Measurements from ENCODE around the gene FAH.
"Not testable (repeated sequence)": the region's sequence is repeated elsewhere in the genome, so short reads cannot be mapped to it uniquely, and the experiment has no call there.

The FAH gene

GRCh38 chr15:80152180-80152895, 461 bp upstream of the FAH start:
- DNase-seq = peak; percentile 86

GRCh38 chr15:80153900-80154299, 1.1 kb downstream of the FAH start:
- DNase-seq = no peak

- DNase-seq = no peak
These were observed 1.5 kb downstream of the FAH start for GRCh38 chr15:80154336-80154735.

GRCh38 chr15:80155001-80155377, 2.2 kb downstream of the FAH start:
- no peak for DNase-seq

- not testable (repeated sequence) for DNase-seq
These were observed 2.8 kb downstream of the FAH start for GRCh38 chr15:80155378-80156175.

GRCh38 chr15:80156176-80156720, 3.4 kb downstream of the FAH start:
- DNase-seq = no peak

GRCh38 chr15:80157215-80157614, 4.4 kb downstream of the FAH start:
- DNase-seq = no peak

- DNase-seq = no peak
These were observed 6.5 kb downstream of the FAH start for GRCh38 chr15:80159301-80159700.

GRCh38 chr15:80159811-80160569, 7.2 kb downstream of the FAH start:
- no peak for DNase-seq

GRCh38 chr15:80160570-80161156, 7.9 kb downstream of the FAH start:
- DNase-seq = no peak

- DNase-seq = no peak
These were observed 8.7 kb downstream of the FAH start for GRCh38 chr15:80161468-80162016.

- DNase-seq = no peak
These were observed 9.3 kb downstream of the FAH start for GRCh38 chr15:80162059-80162554.

GRCh38 chr15:80163217-80163616, 10.4 kb downstream of the FAH start:
- DNase-seq = no peak

GRCh38 chr15:80163897-80164296, 11.1 kb downstream of the FAH start:
- no peak for DNase-seq

GRCh38 chr15:80167936-80168335, 15.1 kb downstream of the FAH start:
- no peak for DNase-seq

- no peak for DNase-seq
These were observed 15.6 kb downstream of the FAH start for GRCh38 chr15:80168421-80168820.

- no peak for DNase-seq
These were observed 17.1 kb downstream of the FAH start for GRCh38 chr15:80169768-80170357.

- no peak for DNase-seq
These were observed 17.8 kb downstream of the FAH start for GRCh38 chr15:80170596-80170995.

- no peak for DNase-seq
These were observed 19.0 kb downstream of the FAH start for GRCh38 chr15:80171787-80172186.

- no peak for DNase-seq
These were observed 19.6 kb downstream of the FAH start for GRCh38 chr15:80172401-80172800.

GRCh38 chr15:80173022-80173759, 20.4 kb downstream of the FAH start:
- no peak for DNase-seq
